ENCODE results near the gene LACC1.

The LACC1 gene

GRCh38 chr13:43933378-43933777, 53.7 kb downstream of the LACC1 start:
- TF ChIP-seq, protein P1, sequence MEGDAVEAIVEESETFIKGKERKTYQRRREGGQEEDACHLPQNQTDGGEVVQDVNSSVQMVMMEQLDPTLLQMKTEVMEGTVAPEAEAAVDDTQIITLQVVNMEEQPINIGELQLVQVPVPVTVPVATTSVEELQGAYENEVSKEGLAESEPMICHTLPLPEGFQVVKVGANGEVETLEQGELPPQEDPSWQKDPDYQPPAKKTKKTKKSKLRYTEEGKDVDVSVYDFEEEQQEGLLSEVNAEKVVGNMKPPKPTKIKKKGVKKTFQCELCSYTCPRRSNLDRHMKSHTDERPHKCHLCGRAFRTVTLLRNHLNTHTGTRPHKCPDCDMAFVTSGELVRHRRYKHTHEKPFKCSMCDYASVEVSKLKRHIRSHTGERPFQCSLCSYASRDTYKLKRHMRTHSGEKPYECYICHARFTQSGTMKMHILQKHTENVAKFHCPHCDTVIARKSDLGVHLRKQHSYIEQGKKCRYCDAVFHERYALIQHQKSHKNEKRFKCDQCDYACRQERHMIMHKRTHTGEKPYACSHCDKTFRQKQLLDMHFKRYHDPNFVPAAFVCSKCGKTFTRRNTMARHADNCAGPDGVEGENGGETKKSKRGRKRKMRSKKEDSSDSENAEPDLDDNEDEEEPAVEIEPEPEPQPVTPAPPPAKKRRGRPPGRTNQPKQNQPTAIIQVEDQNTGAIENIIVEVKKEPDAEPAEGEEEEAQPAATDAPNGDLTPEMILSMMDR (IDR thresholded peaks at IDR 0.05) = no peak

DNA sequence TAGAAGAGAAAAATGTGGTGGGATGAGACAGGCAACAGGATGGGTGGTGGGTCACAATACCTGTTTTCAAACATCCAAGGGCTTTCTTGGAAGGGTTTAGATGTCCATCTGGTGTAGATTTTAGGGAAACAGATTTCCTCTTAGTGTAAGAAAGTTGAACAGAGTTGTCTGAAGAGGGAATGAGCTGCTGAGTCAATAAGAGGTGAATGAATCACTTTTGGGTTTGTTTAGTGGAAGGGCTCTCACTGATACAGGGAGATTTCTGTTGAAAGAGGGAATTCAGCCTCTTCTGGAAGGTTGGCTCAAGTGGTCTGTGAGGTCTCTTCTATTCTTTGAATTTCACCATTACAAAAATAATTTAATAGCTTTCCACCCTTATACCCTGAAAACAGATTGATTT, 54.6 kb downstream of the LACC1 start:
- TF ChIP-seq, protein P1 (IDR thresholded peaks at IDR 0.05) = no peak

- TF ChIP-seq, protein P1 (IDR thresholded peaks at IDR 0.05) = no peak
These were observed 56.2 kb downstream of the LACC1 start for GRCh38 chr13:43935878-43936277.

GRCh38 chr13:43936647-43937046, 56.9 kb downstream of the LACC1 start:
- TF ChIP-seq, protein P1 (IDR thresholded peaks at IDR 0.05) = no peak

GRCh38 chr13:43937839-43938238, 58.1 kb downstream of the LACC1 start:
- TF ChIP-seq, protein P1 (IDR thresholded peaks at IDR 0.05) = no peak

DNA sequence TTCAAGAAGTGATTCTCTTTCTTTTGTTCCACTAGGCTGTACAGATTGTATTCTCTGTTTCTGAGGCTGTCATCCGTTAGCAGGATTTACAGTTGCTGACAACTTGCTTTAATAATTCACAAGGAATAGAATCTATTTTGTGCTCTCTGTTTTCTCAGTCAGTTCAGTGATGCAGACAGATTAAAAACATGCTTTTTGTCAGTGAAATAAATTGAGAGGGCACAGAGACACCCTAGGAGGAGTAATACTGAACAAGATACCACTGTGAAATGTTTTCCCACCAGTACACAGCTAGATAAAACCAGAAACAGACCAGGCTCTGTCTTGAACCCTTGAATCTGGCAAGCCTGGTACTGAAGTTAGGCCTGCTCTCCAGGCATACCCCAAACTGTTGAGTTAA, 58.7 kb downstream of the LACC1 start:
- TF ChIP-seq, protein P1 (IDR thresholded peaks at IDR 0.05) = no peak

GRCh38 chr13:43939086-43939485, 59.4 kb downstream of the LACC1 start:
- TF ChIP-seq, protein P1 (IDR thresholded peaks at IDR 0.05) = no peak

GRCh38 chr13:43942286-43942685, 62.6 kb downstream of the LACC1 start:
- TF ChIP-seq, protein P1 (IDR thresholded peaks at IDR 0.05) = no peak
